T-helper 2 cell treated with Interferon-gamma antibody and Interleukin-4, amounts not matched to agents 5 μg/mL and 100 μg/mL, for 36 hours (primary cell): ENCODE data around the gene NRF1.
"Not testable (repeated sequence)": the region's sequence is repeated elsewhere in the genome, so short reads cannot be mapped to it uniquely, and the experiment has no call there.

Experiments
- DNase-seq: peaks from one replicate; pipeline ENCODE4 v3.0.0; 2021; ENCODE audit warnings: low spot score
- H3K27ac Mint-ChIP-seq: one replicate; pipeline ENCODE4 v1.8.0; 2021; ENCODE audit warnings: mild to moderate bottlenecking, mixed read lengths
- H3K27me3 Mint-ChIP-seq: one replicate; pipeline ENCODE4 v1.8.0; 2021; ENCODE audit warnings: low read depth, mixed read lengths
- H3K36me3 Mint-ChIP-seq: one replicate; pipeline ENCODE4 v1.8.0; 2021; ENCODE audit warnings: low read depth, mixed read lengths
- H3K4me1 Mint-ChIP-seq: one replicate; pipeline ENCODE4 v1.8.0; 2021; ENCODE audit warnings: low read depth, mixed read lengths
- H3K4me3 Mint-ChIP-seq: one replicate; pipeline ENCODE4 v1.8.0; 2022; ENCODE audit warnings: mild to moderate bottlenecking, moderate library complexity, mixed read lengths
- H3K9me3 Mint-ChIP-seq: one replicate; pipeline ENCODE4 v1.8.0; 2021; ENCODE audit warnings: mixed read lengths

Gene NRF1

GRCh38 chr7:129596386-129596785 is 15.1 kb upstream of the NRF1 start:
- not testable (repeated sequence) for H3K27me3 Mint-ChIP-seq, H3K4me3 Mint-ChIP-seq, H3K27ac Mint-ChIP-seq, H3K36me3 Mint-ChIP-seq, H3K4me1 Mint-ChIP-seq, DNase-seq, H3K9me3 Mint-ChIP-seq

DNA sequence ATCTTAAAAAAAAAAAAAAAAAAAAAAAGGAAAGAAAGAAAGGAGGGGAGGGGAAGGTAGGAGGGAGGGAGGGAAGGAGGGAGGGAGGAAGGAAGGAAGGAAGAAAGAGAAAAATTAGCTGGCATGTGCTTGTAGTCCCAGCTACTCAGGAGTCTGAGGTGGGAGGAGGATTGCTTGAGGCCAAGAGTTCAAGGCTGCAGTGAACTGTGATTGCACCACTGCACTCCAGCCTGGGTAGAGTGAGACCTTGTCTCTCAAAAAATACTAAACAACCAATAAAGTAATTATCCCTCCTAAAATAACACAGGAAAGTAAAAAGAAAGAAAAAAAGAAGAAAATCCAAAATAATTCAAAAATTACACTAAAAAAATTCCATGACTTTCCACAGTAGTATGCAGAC is 13.8 kb upstream of the NRF1 start:
- no peak for DNase-seq
- Mint-ChIP-seq H3K4me1 (no peaks in the 10 kb centered on the region), H3K4me3 (no peak overlapping the region), H3K27ac (no peak overlapping the region), H3K9me3 (no peaks in the 10 kb centered on the region), H3K36me3 (no peaks in the 10 kb centered on the region), H3K27me3 (peaks cover 2% of the 10 kb centered on the region)

DNA sequence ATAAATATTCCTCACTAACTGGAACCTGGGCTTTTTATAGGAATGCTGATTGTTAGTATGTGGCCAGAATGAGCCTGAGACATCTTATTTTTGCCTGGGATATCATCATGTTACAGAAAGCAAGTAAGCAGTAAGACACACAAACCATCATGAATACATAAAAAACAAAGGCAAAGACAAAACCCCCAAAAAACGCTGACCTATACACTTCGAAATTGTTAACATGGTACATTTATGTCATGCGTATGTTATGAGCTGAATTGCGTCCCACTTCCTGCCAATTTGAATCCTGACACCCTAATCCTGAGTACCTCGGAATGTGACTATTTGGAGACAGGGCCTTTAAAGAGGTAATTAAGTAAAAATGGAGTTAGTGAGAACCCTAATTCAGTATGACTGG is 12.3 kb upstream of the NRF1 start:
- Mint-ChIP-seq H3K4me3 (no peak overlapping the region), H3K9me3 (no peaks in the 10 kb centered on the region), H3K4me1 (peaks cover 8% of the 10 kb centered on the region), H3K27me3 (peaks cover 1% of the 10 kb centered on the region), H3K36me3 (no peaks in the 10 kb centered on the region), H3K27ac (no peak overlapping the region)
- no peak for DNase-seq

DNA sequence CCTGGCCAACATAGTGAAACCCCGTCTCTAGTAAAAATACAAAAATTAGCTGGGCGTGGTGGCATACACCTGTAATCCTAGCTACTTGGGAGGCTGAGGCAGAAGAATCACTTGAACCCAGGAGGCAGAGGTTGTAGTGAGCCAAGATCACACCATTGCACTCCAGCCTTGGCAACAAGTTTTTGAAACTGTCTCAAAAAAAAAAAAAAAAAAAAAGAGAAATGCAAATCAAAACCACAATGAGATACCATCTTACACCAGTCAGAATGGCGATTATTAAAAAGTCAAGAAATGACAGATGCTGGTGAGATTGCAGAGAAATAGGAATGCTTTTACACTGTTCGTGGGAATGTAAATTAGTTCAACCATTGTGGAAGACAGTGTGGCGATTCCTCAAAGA is 7.9 kb upstream of the NRF1 start:
- not testable (repeated sequence) for H3K4me3 Mint-ChIP-seq, H3K27me3 Mint-ChIP-seq, H3K27ac Mint-ChIP-seq, H3K9me3 Mint-ChIP-seq, DNase-seq
- peaks cover 31% of the 10 kb centered on the region for H3K4me1 Mint-ChIP-seq
- peaks cover 16% of the 10 kb centered on the region for H3K36me3 Mint-ChIP-seq

- Mint-ChIP-seq H3K36me3 (peaks cover 18% of the 10 kb centered on the region), H3K4me1 (peaks cover 32% of the 10 kb centered on the region)
- H3K4me3 Mint-ChIP-seq, H3K9me3 Mint-ChIP-seq, H3K27me3 Mint-ChIP-seq, DNase-seq, H3K27ac Mint-ChIP-seq: not testable (repeated sequence)
Measured at GRCh38 chr7:129604021-129604420, 7.5 kb upstream of the NRF1 start.

- no peaks in the 10 kb centered on the region for H3K9me3 Mint-ChIP-seq
- no peak for DNase-seq
Measured at GRCh38 chr7:129604713-129605437, 6.6 kb upstream of the NRF1 start.

GRCh38 chr7:129605960-129606614 is 5.4 kb upstream of the NRF1 start:
- Mint-ChIP-seq H3K36me3 (peaks cover 30% of the 10 kb centered on the region), H3K4me1 (peaks cover 44% of the 10 kb centered on the region), H3K9me3 (no peaks in the 10 kb centered on the region), H3K4me3 (no peak overlapping the region), H3K27me3 (no peaks in the 10 kb centered on the region), H3K27ac (no peak overlapping the region)
- no peak for DNase-seq

More at GRCh38 chr7:129604713-129605437, 6.6 kb upstream of the NRF1 start:
- Mint-ChIP-seq H3K4me3 (no peak overlapping the region), H3K4me1 (peaks cover 40% of the 10 kb centered on the region), H3K36me3 (peaks cover 26% of the 10 kb centered on the region), H3K27me3 (no peaks in the 10 kb centered on the region), H3K27ac (no peak overlapping the region)

DNA sequence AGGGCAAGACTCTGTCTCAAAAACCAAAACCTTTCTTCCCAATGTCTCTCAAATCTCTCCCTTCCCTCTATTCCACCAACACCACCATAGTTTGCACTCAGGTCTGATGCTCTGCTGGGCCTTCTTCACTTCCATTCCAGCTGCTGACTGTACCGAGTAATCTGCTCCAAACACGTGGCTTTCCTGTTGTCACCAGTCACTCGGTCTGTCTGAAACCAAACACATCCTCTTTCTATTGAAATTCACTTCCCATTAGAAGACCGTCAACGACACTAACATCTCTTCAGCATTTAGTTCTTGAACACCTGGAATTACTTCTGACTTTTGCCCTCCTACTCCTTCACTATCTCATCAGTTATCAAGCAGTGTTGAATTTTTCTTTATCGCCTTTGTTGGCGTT is 4.7 kb upstream of the NRF1 start:
- no peak for DNase-seq
- H3K27ac Mint-ChIP-seq = peak overlapping the region; percentile 7
- peaks cover 44% of the 10 kb centered on the region for H3K4me1 Mint-ChIP-seq
- no peak overlapping the region for H3K4me3 Mint-ChIP-seq
- H3K27me3 Mint-ChIP-seq = no peaks in the 10 kb centered on the region
- H3K9me3 Mint-ChIP-seq = no peaks in the 10 kb centered on the region
- H3K36me3 Mint-ChIP-seq = peaks cover 30% of the 10 kb centered on the region

- H3K9me3 Mint-ChIP-seq = no peaks in the 10 kb centered on the region
- H3K27me3 Mint-ChIP-seq = no peaks in the 10 kb centered on the region
- DNase-seq = peak; percentile 21
- H3K4me3 Mint-ChIP-seq = no peak overlapping the region
- peaks cover 30% of the 10 kb centered on the region for H3K36me3 Mint-ChIP-seq
- no peak overlapping the region for H3K27ac Mint-ChIP-seq
- peaks cover 44% of the 10 kb centered on the region for H3K4me1 Mint-ChIP-seq
Measured at GRCh38 chr7:129607471-129608120, 3.9 kb upstream of the NRF1 start.

GRCh38 chr7:129609666-129610065 is 1.9 kb upstream of the NRF1 start:
- H3K4me3 Mint-ChIP-seq = peak overlapping the region; percentile 97
- peaks cover 44% of the 10 kb centered on the region for H3K4me1 Mint-ChIP-seq
- H3K27ac Mint-ChIP-seq = peak overlapping the region; percentile 61

DNA sequence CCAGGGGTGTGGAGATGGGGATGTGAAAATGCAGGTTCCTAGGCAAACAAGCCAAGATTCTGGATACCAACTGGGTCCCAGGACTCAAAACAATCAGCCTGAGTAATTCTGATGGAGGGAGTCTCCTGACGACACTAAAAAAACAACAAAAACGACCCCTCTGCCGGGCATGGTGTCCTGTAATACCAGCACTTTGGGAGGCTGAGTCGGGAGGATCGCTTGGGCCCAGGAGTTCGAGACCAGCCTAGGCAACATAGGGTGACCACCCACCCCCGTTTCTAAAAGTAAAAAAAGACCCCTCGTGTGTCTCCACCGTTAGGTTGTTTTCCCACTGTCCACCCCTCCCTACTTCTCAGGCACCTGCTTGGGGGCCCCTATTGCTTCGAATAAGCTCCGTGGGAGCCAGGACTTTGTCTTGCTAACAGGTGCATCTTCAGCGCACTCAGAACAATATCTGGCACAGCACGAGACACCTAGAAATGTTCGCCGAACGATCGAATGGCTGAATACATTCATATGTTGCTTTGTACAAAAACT is 743 bp upstream of the NRF1 start:
- H3K27me3 Mint-ChIP-seq = no peaks in the 10 kb centered on the region
- DNase-seq = no peak
- H3K4me3 Mint-ChIP-seq = peak overlapping the region; percentile 97
- peaks cover 48% of the 10 kb centered on the region for H3K4me1 Mint-ChIP-seq
- H3K9me3 Mint-ChIP-seq = no peaks in the 10 kb centered on the region
- H3K27ac Mint-ChIP-seq = peak overlapping the region; percentile 93
- H3K36me3 Mint-ChIP-seq = peaks cover 35% of the 10 kb centered on the region

More at GRCh38 chr7:129609666-129610065, 1.9 kb upstream of the NRF1 start:
- no peak for DNase-seq
- H3K9me3 Mint-ChIP-seq = no peaks in the 10 kb centered on the region
- H3K27me3 Mint-ChIP-seq = no peaks in the 10 kb centered on the region
- H3K36me3 Mint-ChIP-seq = peaks cover 33% of the 10 kb centered on the region

DNA sequence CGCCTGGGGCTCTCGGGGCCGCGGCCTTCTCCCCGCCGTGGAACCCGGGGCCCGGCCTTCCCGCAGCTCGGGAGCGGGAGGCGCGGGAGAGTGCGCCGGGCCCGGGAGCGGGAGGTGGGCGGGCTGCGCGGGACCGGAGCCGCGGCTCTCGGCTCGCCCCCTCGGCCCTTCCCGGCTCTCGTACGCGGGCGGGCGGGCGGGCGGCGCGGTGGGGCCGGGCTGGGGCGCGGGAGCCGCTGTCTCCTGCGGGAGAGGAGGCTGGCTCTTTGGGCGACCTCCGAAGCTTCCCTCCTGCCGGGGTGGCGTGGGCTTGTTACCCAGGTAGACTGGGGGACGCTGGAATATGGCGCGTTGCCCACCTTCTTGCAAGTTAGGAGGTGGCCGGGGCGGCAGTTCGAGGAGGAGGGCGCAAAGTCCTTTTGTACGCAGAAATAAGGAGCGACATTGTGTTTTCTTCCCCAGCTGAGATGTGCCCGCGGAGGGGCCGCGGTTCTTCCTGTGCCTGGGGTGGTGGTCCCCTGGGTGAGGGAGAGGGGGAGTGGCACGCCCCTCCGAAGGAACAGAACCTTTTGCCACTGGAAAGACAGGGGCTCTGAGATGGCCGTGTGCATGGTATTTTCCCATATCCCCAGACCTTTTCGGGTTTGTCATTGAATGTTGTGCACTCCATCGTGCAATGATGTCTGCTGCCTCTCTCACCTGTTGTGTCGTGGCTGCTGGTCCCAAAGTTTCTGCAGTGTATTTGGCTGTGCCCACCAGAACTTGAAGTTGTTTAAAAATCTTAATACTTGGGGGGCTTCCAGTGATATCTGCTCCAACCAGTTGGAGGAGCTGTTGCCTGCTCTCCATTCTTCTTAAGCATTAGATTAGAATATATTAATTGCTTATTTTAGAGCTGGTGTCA is 844 bp downstream of the NRF1 start:
- Mint-ChIP-seq H3K4me3 (peak overlapping the region; percentile 95), H3K27ac (peak overlapping the region; percentile 90), H3K4me1 (peaks cover 42% of the 10 kb centered on the region), H3K36me3 (peaks cover 24% of the 10 kb centered on the region), H3K9me3 (no peaks in the 10 kb centered on the region), H3K27me3 (no peaks in the 10 kb centered on the region)
- peak; percentile 25 for DNase-seq

DNA sequence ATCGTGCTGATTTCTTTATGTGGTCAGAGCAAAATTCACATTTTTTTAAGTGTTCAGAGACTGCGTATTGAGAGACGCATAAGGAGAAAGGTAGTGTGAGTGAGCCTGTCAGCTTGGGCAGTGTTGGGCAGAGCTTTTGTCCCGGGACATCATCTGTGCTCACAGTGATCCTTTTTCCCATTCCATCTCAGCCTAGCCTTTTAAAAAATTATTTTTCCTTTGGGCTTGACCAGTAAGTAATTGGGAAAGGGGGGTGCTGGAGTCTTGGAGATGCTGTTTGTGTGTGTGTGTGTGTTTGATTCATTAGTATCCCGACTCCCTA is 1.5 kb downstream of the NRF1 start:
- DNase-seq = no peak
- H3K9me3 Mint-ChIP-seq = no peaks in the 10 kb centered on the region
- peaks cover 42% of the 10 kb centered on the region for H3K4me1 Mint-ChIP-seq
- peak overlapping the region; percentile 90 for H3K27ac Mint-ChIP-seq
- H3K4me3 Mint-ChIP-seq = peak overlapping the region; percentile 95
- peaks cover 25% of the 10 kb centered on the region for H3K36me3 Mint-ChIP-seq
- H3K27me3 Mint-ChIP-seq = no peaks in the 10 kb centered on the region
